ENCODE measurements around the gene DACH1. TPM values are rescaled to one million over a fixed set of nuclear protein-coding genes. Genes with fewer than 3 reads are reported as not detected.

DACH1 gene
- total and polyA plus RNA-seq, 2 of the 13 experiments (the other 11 are each of a cell fraction or from before 2014, with no cell fraction given), result not detected

GRCh38 chr13:71611292-71611691 lies 255.7 kb downstream of the DACH1 start (continued):
- TF ChIP-seq ZNF546 (CRISPR knock-in tag; conservative IDR thresholded peaks at IDR 0.05) (no peak), PRMT3 (CRISPR knock-in tag; IDR thresholded peaks at IDR 0.05; ENCODE audit: borderline replicate concordance, low read depth) (no peak)

- H3K4me3 ChIP-seq (replicated peaks in 1 of 3; ENCODE audit: insufficient read depth in 1 of 3, low read depth in 2 of 3, low read length in 3 of 3), result no peak overlapping the region
- H2AFZ ChIP-seq (ENCODE audit: low read length), result no peak overlapping the region
- ChIA-PET POLR2A (no interaction called here), CTCF (ENCODE audit: low intra/inter-chr PET ratio, low total read pairs) (no interaction called here)
- no peak for FAIRE-seq
- 10% methylated on average over 5 of the region's 5 CpGs for WGBS (ENCODE audit: low lambda C conversion rate)
- H3K79me2 ChIP-seq (ENCODE audit: insufficient read depth, low read length), result no peaks in the 10 kb centered on the region
- H3K9ac ChIP-seq (ENCODE audit: insufficient read depth, low read depth, low read length), result no peak overlapping the region
- in situ Hi-C loops (cut with HindIII; ENCODE audit: extremely low pct_ligation_motif_present, low pct_unique_long_range_greater_than_20kb), result no loop called here
- no TSS peak for BruUV-seq (replicated peaks)
- H3K27me3 ChIP-seq (ENCODE audit: control insufficient read depth in 1 of 2, insufficient read depth in 2 of 2, low read length in 2 of 2), result no peaks in the 10 kb centered on the region; a peak in 1 of 5 replicates
- H4K20me1 ChIP-seq (ENCODE audit: insufficient read depth, low read length), result no peaks in the 10 kb centered on the region
- no peaks in the 10 kb centered on the region for H3K9me3 ChIP-seq (ENCODE audit: low read length)
- H3K4me2 ChIP-seq (ENCODE audit: low read depth, low read length), result no peak overlapping the region
- TF ChIP-seq CEBPB (IDR thresholded peaks at IDR 0.05; ENCODE audit: borderline replicate concordance, low read depth, low read length), result peak; percentile 51; the same call in 1 of the 2 replicates
- no peak for TF ChIP-seq ZNF318 (CRISPR knock-in tag; IDR thresholded peaks at IDR 0.05)
- intact Hi-C loops (cut with micrococcal nuclease; ENCODE audit: unreplicated experiment), result no loop called here
- no peak overlapping the region for H3K27ac ChIP-seq (ENCODE audit: extremely low read length, insufficient read depth, low read length)
- H3K4me1 ChIP-seq (ENCODE audit: insufficient read depth, low read length), result no peaks in the 10 kb centered on the region
- DNase-seq (ENCODE audit: low spot score), result no peak
- no peak for ATAC-seq
- H3K36me3 ChIP-seq (replicated peaks in 1 of 2; ENCODE audit: control insufficient read depth in 1 of 2, insufficient read depth in 2 of 2, low read length in 2 of 2), result no peaks in the 10 kb centered on the region
Observed at GRCh38 chr13:71610876-71611275, 256.1 kb downstream of the DACH1 start.

Measured in HepG2 (cell line).